ENCODE data around the gene SBDS. TPM values are rescaled to one million over a fixed set of nuclear protein-coding genes. Genes with fewer than 3 reads are reported as not detected.

Gene SBDS
- total RNA-seq, 1 experiment from 2014 or later: 50.1 TPM

DNA sequence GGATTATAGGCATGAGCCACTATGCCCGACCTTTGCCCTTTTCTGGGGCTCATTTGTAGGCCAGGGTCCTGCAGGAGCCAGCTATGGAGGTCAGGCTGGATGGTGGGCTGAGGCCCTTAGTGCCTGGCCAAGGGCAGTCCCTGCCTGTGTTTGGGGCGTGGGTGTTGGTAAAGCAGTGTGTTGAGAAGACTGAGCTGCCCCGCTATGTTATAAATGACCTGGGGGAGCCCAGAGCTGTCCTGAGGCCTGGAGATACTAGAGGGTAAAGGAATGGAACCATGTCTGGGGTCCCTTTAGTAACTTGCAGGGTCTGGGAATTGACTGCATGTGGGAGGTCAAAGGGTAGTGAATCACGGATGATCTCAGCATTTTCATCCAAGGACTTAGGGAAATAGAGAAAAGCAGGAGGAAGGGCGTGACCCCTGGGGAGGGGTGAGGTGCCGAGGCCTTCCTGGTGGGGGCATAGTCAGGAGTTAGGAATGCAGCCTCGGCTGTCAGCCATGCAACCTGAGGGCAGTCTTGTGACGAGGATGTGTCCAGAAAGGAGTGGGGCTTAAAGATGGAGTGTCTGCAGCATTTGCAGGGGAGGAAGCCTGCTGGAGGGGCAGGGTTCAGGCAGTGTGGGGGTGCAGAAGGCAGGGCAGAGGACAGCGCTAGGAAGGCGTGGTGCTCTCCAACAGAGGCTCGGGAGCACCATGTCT, 42.9 kb downstream of the SBDS start:
- Histone ChIP-seq H3K9me2 (ENCODE audit: insufficient read depth) (no peaks in the 10 kb centered on the region), H3K4me1 (ENCODE audit: control insufficient read depth in 1 of 2, insufficient read depth in 2 of 2, low read length in 2 of 2) (peaks cover 12 to 22% of the 10 kb centered on the region in 2 experiments), H3K4me2 (ENCODE audit: low read length) (peak overlapping the region; percentile 72), H3K79me2 (ENCODE audit: insufficient read depth, low read length) (no peaks in the 10 kb centered on the region), H2AFZ (ENCODE audit: low read depth, low read length, poor library complexity, severe bottlenecking) (no peak overlapping the region), H3K9me3 (ENCODE audit: control insufficient read depth in 1 of 2, insufficient read depth in 1 of 2, low read depth in 1 of 2, low read length in 2 of 2) (no peaks in the 10 kb centered on the region), H3K36me3 (ENCODE audit: control insufficient read depth in 1 of 2, insufficient read depth in 2 of 2, low read length in 2 of 2) (peaks cover 32 to 46% of the 10 kb centered on the region in 2 experiments; a peak in 3 of 4 replicates), H3K9ac (ENCODE audit: low read length) (peak overlapping the region; percentile 43), H3K4me3 (replicated peaks in 1 of 2; ENCODE audit: low read depth in 1 of 2, low read length in 2 of 2) (peak overlapping the region in 1 of 2 experiments; percentile 14; a peak in 1 of 4 replicates), H3K27me3 (ENCODE audit: insufficient read depth, low read length) (no peaks in the 10 kb centered on the region), H4K20me1 (ENCODE audit: insufficient read depth) (no peaks in the 10 kb centered on the region), H3K27ac (ENCODE audit: low read depth, low read length) (peak overlapping the region; percentile 25)
- CTCF ChIA-PET: no interaction called here
- RAD21 ChIA-PET (ENCODE audit: low non-redundant PET in 1 of 2, low total read pairs in 2 of 2, uncharacterized antibody in 2 of 2, unreplicated experiment in 2 of 2): interaction anchor here in 1 of 2 experiments (0.6 kb wide), 1 partner anchor 431 kb away, joined by 7 read pairs; no protein-coding TSS in a partner anchor
- intact Hi-C loops (cut with micrococcal nuclease): no loop called here
- TF ChIP-seq JUND (IDR thresholded peaks at IDR 0.05) (peak; percentile 59), ZNF274 (IDR thresholded peaks at IDR 0.05; ENCODE audit: low read depth, low read length) (no peak), FOSL1 (IDR thresholded peaks at IDR 0.05; ENCODE audit: low read depth) (peak; percentile 61), ELF1 (IDR thresholded peaks at IDR 0.05; ENCODE audit: borderline replicate concordance, low read depth) (no peak), RAD21 (IDR thresholded peaks at IDR 0.05; ENCODE audit: low read depth) (no peak), POLR2AphosphoS5 (IDR thresholded peaks at IDR 0.05; ENCODE audit: low read depth, low read length) (no peak), SP1 (IDR thresholded peaks at IDR 0.05; ENCODE audit: low read depth) (peak; percentile 68), EGR1 (IDR thresholded peaks at IDR 0.05; ENCODE audit: low read depth) (no peak)
- TF ChIP-seq, protein P1, sequence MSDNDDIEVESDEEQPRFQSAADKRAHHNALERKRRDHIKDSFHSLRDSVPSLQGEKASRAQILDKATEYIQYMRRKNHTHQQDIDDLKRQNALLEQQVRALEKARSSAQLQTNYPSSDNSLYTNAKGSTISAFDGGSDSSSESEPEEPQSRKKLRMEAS (IDR thresholded peaks at IDR 0.05): peak; percentile 35; the same call in 1 of the 2 replicates
- TF ChIP-seq, protein P2, sequence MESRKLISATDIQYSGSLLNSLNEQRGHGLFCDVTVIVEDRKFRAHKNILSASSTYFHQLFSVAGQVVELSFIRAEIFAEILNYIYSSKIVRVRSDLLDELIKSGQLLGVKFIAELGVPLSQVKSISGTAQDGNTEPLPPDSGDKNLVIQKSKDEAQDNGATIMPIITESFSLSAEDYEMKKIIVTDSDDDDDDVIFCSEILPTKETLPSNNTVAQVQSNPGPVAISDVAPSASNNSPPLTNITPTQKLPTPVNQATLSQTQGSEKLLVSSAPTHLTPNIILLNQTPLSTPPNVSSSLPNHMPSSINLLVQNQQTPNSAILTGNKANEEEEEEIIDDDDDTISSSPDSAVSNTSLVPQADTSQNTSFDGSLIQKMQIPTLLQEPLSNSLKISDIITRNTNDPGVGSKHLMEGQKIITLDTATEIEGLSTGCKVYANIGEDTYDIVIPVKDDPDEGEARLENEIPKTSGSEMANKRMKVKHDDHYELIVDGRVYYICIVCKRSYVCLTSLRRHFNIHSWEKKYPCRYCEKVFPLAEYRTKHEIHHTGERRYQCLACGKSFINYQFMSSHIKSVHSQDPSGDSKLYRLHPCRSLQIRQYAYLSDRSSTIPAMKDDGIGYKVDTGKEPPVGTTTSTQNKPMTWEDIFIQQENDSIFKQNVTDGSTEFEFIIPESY (IDR thresholded peaks at IDR 0.05; ENCODE audit: extremely low read depth, insufficient replicate concordance, low read length): no peak
- no TSS peak for BruUV-seq (replicated peaks)
- ATAC-seq: peak; percentile 94
- POLR2A ChIA-PET: no interaction called here
- DNase-seq (ENCODE audit: low read depth, low spot score): peak; percentile 52

Data from HCT116 (cell line).